Osteoblast (primary cell): ENCODE measurements around the gene ANKK1. TPM values are rescaled to one million over a fixed set of nuclear protein-coding genes. Genes with fewer than 3 reads are reported as not detected.

Experiments used
- DNase-seq: peaks from one replicate; pipeline ENCODE4 v3.0.0; 2011; ENCODE audit warnings: low spot score, mixed read lengths; ENCODE audit not compliant: insufficient read length; ENCODE audit errors: missing footprints
- H2AFZ ChIP-seq: 2 replicates; pipeline ENCODE4 v1.6.0; 2011; ENCODE audit warnings: mild to moderate bottlenecking, low read length
- H3K27ac ChIP-seq: 2 replicates; pipeline ENCODE4 v1.5.1; 2011; ENCODE audit warnings: mild to moderate bottlenecking, low read depth, low read length, moderate library complexity
- H3K27me3 ChIP-seq: 2 replicates; pipeline ENCODE4 v1.6.0; 2012; ENCODE audit warnings: mild to moderate bottlenecking, control low read depth, inconsistent platforms, low read length, moderate library complexity; ENCODE audit not compliant: insufficient read depth
- H3K36me3 ChIP-seq: 2 replicates; pipeline ENCODE4 v1.5.1; 2011; ENCODE audit warnings: mild to moderate bottlenecking, low read length, control low read depth, moderate library complexity; ENCODE audit not compliant: insufficient read depth
- H3K4me1 ChIP-seq: 2 replicates; pipeline ENCODE4 v1.5.1; 2011; ENCODE audit warnings: mild to moderate bottlenecking, low read length, control low read depth, moderate library complexity; ENCODE audit not compliant: insufficient read depth
- H3K4me2 ChIP-seq: 2 replicates; pipeline ENCODE4 v1.6.0; 2011; ENCODE audit warnings: mild to moderate bottlenecking, low read length; ENCODE audit not compliant: insufficient read depth
- H3K4me3 ChIP-seq: fragments of 200-600 bp; sonication (generic); 3 replicates; pipeline ENCODE4 v1.5.1; 2012; ENCODE audit warnings: mild to moderate bottlenecking, low read length, inconsistent platforms; ENCODE audit not compliant: insufficient read depth
- H3K79me2 ChIP-seq: 2 replicates; pipeline ENCODE4 v1.6.0; 2012; ENCODE audit warnings: mild to moderate bottlenecking, low read length, control low read depth, inconsistent platforms; ENCODE audit not compliant: insufficient read depth
- H3K9me3 ChIP-seq: 2 replicates; pipeline ENCODE4 v1.5.1; 2011; ENCODE audit warnings: low read depth, low read length, control low read depth
- H4K20me1 ChIP-seq: 2 replicates; pipeline ENCODE4 v1.6.0; 2012; ENCODE audit warnings: mild to moderate bottlenecking, low read length, control low read depth; ENCODE audit not compliant: insufficient read depth
- total RNA-seq: library from RNA; depleted of rRNA; stranded (reverse); fragments of >200 nt; gene quantifications from 2 replicates; pipeline ENCODE4 v1.2.3, GENCODE V29; 2012
- TF ChIP-seq, protein P1 (sequence below): IDR thresholded peaks from 2 replicates; pipeline ENCODE4 v1.5.1; 2011; ENCODE audit warnings: mild to moderate bottlenecking, low read depth, low read length, moderate library complexity; ENCODE audit errors: extremely low read depth

Gene ANKK1
- total RNA-seq, result under 0.01 TPM in 1 of 2 replicates, not detected in the other

DNA sequence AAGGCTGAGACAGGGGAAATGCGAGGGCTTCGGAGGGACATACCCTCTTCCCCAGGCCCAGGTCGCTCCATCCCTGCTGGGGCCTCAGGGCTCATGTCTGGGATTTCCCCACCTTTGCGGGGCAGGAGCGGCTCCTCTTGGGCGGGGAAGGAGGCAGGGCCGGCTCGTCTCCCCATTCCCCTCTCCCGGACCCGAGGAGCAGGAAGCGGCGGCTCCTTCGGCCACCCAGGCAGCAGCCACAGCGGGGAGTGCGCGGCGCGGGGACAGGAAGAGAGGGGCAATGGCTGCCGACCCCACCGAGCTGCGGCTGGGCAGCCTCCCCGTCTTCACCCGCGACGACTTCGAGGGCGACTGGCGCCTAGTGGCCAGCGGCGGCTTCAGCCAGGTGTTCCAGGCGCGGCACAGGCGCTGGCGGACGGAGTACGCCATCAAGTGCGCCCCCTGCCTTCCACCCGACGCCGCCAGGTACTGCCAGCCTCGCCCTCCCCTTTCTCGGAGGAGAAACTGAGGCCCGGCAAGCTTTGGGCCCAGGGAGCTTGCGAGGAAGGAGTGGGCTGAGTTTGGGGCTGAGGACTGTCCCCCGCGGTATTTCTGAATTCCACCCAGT lies at the start of gene ANKK1:
Gene ANKK1, plus strand, starts transcription at position 175 of the 607 bp plus-strand sequence. Its CDS starts 106 bp downstream, at position 281.
- H4K20me1 ChIP-seq, result no peaks in the 10 kb centered on the region
- no peaks in the 10 kb centered on the region for H3K79me2 ChIP-seq
- H3K27me3 ChIP-seq, result peaks cover 51% of the 10 kb centered on the region
- H3K4me1 ChIP-seq, result peaks cover 6% of the 10 kb centered on the region
- H2AFZ ChIP-seq, result no peak within 1 kb of the TSS
- TF ChIP-seq, protein P1, sequence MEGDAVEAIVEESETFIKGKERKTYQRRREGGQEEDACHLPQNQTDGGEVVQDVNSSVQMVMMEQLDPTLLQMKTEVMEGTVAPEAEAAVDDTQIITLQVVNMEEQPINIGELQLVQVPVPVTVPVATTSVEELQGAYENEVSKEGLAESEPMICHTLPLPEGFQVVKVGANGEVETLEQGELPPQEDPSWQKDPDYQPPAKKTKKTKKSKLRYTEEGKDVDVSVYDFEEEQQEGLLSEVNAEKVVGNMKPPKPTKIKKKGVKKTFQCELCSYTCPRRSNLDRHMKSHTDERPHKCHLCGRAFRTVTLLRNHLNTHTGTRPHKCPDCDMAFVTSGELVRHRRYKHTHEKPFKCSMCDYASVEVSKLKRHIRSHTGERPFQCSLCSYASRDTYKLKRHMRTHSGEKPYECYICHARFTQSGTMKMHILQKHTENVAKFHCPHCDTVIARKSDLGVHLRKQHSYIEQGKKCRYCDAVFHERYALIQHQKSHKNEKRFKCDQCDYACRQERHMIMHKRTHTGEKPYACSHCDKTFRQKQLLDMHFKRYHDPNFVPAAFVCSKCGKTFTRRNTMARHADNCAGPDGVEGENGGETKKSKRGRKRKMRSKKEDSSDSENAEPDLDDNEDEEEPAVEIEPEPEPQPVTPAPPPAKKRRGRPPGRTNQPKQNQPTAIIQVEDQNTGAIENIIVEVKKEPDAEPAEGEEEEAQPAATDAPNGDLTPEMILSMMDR, result no peak
- H3K4me3 ChIP-seq, result no peak within 1 kb of the TSS
- DNase-seq, result peak; percentile 32
- no peaks in the 10 kb centered on the region for H3K9me3 ChIP-seq
- H3K27ac ChIP-seq, result no peak within 1 kb of the TSS
- H3K36me3 ChIP-seq, result no peaks in the 10 kb centered on the region
- no peak within 1 kb of the TSS for H3K4me2 ChIP-seq

GRCh38 chr11:113338730-113339129 lies 48.8 kb upstream of the ANKK1 start:
- Histone ChIP-seq H3K4me3 (no peak overlapping the region), H3K4me2 (no peak overlapping the region), H3K4me1 (no peaks in the 10 kb centered on the region), H2AFZ (no peak overlapping the region), H3K27ac (no peak overlapping the region), H3K27me3 (no peaks in the 10 kb centered on the region), H3K9me3 (no peaks in the 10 kb centered on the region), H3K36me3 (peaks cover 7% of the 10 kb centered on the region), H3K79me2 (no peaks in the 10 kb centered on the region), H4K20me1 (no peaks in the 10 kb centered on the region)
- TF ChIP-seq, protein P1, result no peak
- DNase-seq, result no peak

GRCh38 chr11:113339929-113340589 lies 47.5 kb upstream of the ANKK1 start:
- H3K27ac ChIP-seq, result no peak overlapping the region
- H3K27me3 ChIP-seq, result no peaks in the 10 kb centered on the region
- peaks cover 13% of the 10 kb centered on the region for H3K36me3 ChIP-seq
- H3K79me2 ChIP-seq, result no peaks in the 10 kb centered on the region
- H2AFZ ChIP-seq, result no peak overlapping the region
- no peaks in the 10 kb centered on the region for H4K20me1 ChIP-seq
- no peak overlapping the region for H3K4me3 ChIP-seq
- H3K4me1 ChIP-seq, result no peaks in the 10 kb centered on the region
- H3K4me2 ChIP-seq, result no peak overlapping the region
- H3K9me3 ChIP-seq, result no peaks in the 10 kb centered on the region
- TF ChIP-seq, protein P1, result no peak
- no peak for DNase-seq

DNA sequence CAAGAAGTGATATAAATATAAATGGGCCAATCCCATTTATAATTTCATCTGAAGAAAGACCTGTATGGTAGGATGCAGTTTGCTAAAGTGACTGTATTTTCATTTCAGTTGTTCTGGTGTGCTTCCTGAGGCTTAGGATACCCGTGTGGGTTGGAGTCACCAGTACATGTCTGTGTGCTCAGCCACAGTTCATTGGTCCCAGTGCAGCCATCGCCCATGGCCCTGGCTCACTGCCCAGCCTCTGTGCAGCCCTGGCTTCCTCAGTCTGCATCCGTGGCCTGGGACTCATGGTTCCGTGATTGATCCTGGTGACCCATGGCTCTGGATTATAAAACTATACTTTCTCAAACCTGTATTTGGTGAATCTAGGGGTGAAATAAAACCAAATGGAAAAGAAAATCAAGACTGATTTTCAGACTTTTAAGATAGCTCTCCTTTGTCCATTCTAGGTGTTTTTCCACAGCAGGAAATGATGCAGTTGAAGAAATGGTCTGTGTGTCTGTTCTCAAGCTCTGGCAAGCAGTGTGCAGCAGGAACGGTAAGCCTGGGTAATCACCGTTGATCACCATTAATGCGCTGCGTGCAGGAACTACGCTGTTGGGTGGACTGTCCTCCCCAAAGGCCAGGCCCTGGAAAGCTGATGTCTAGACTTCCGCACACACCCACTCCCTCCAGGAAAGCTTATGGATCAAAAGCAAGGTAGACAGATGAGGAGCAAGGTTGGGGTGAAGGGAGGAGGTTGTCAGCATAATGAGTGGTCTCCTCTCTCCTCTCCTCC lies 46.0 kb upstream of the ANKK1 start:
- Histone ChIP-seq H4K20me1 (no peaks in the 10 kb centered on the region), H3K36me3 (peaks cover 12% of the 10 kb centered on the region), H3K27me3 (no peaks in the 10 kb centered on the region)

More for the DNA sequence above, 46.0 kb upstream of the ANKK1 start:
- H3K4me2 ChIP-seq, result no peak overlapping the region
- H3K9me3 ChIP-seq, result no peaks in the 10 kb centered on the region
- no peak for DNase-seq
- no peaks in the 10 kb centered on the region for H3K4me1 ChIP-seq
- TF ChIP-seq, protein P1, result no peak
- H2AFZ ChIP-seq, result no peak overlapping the region
- H3K4me3 ChIP-seq, result no peak overlapping the region
- H3K27ac ChIP-seq, result no peak overlapping the region
- no peaks in the 10 kb centered on the region for H3K79me2 ChIP-seq
